ENCODE measurements around the gene MYBPC1. TPM values are rescaled to one million over a fixed set of nuclear protein-coding genes. Genes with fewer than 3 reads are reported as not detected.

Gene MYBPC1
- total RNA-seq, 2 donors from 2014 or later, result 0.49 to 1.5 TPM

GRCh38 chr12:101571105-101571504 lies 23.7 kb upstream of the MYBPC1 start:
- Histone ChIP-seq H3K36me3 (no peaks in the 10 kb centered on the region), H3K4me1 (ENCODE audit: control insufficient read depth in 1 of 2, low read depth in 2 of 2) (peaks cover 0 to 7% of the 10 kb centered on the region in 2 donors), H3K4me3 (no peak overlapping the region), H3K9me3 (no peaks in the 10 kb centered on the region), H3K27me3 (replicated peaks; ENCODE audit: insufficient read depth) (no peaks in the 10 kb centered on the region), H3K27ac (no peak overlapping the region)
- DNase-seq (ENCODE audit: low spot score), result no peak
- ATAC-seq (ENCODE audit: insufficient number of reproducible peaks, low FRiP score, low read depth), result no peak
- TF ChIP-seq CTCF (IDR thresholded peaks at IDR 0.05), result no peak

GRCh38 chr12:101573743-101574142 lies 21.0 kb upstream of the MYBPC1 start:
- no peak for DNase-seq (ENCODE audit: low spot score)
- Histone ChIP-seq H3K4me1 (ENCODE audit: control insufficient read depth in 1 of 2, low read depth in 2 of 2) (peaks cover 0 to 7% of the 10 kb centered on the region in 2 donors), H3K9me3 (no peaks in the 10 kb centered on the region), H3K27ac (no peak overlapping the region), H3K36me3 (no peaks in the 10 kb centered on the region), H3K4me3 (no peak overlapping the region), H3K27me3 (replicated peaks; ENCODE audit: insufficient read depth) (no peaks in the 10 kb centered on the region)
- TF ChIP-seq CTCF (IDR thresholded peaks at IDR 0.05), result no peak
- no peak for ATAC-seq (ENCODE audit: insufficient number of reproducible peaks, low FRiP score, low read depth)

GRCh38 chr12:101578417-101578816 lies 16.4 kb upstream of the MYBPC1 start:
- Histone ChIP-seq H3K27me3 (replicated peaks; ENCODE audit: insufficient read depth) (no peaks in the 10 kb centered on the region), H3K36me3 (no peaks in the 10 kb centered on the region), H3K27ac (no peak overlapping the region), H3K4me1 (ENCODE audit: control insufficient read depth in 1 of 2, low read depth in 2 of 2) (no peaks in the 10 kb centered on the region), H3K9me3 (no peaks in the 10 kb centered on the region), H3K4me3 (no peak overlapping the region)
- TF ChIP-seq CTCF (IDR thresholded peaks at IDR 0.05), result no peak
- ATAC-seq (ENCODE audit: insufficient number of reproducible peaks, low FRiP score, low read depth), result no peak
- no peak for DNase-seq (ENCODE audit: low spot score)

- ATAC-seq (ENCODE audit: insufficient number of reproducible peaks, low FRiP score, low read depth) (no peak), DNase-seq (ENCODE audit: low spot score) (no peak)
- TF ChIP-seq CTCF (IDR thresholded peaks at IDR 0.05), result no peak
These were observed 13.6 kb upstream of the MYBPC1 start for GRCh38 chr12:101581190-101581589.

GRCh38 chr12:101582937-101583336 lies 11.8 kb upstream of the MYBPC1 start:
- no peaks in the 10 kb centered on the region for H3K27me3 ChIP-seq (replicated peaks; ENCODE audit: insufficient read depth)
- no peaks in the 10 kb centered on the region for H3K4me1 ChIP-seq (ENCODE audit: control insufficient read depth in 1 of 2, low read depth in 2 of 2)
- no peaks in the 10 kb centered on the region for H3K9me3 ChIP-seq
- no peak overlapping the region for H3K27ac ChIP-seq
- DNase-seq (ENCODE audit: low spot score) (no peak), ATAC-seq (ENCODE audit: insufficient number of reproducible peaks, low FRiP score, low read depth) (no peak)
- no peak for TF ChIP-seq CTCF (IDR thresholded peaks at IDR 0.05)
- no peaks in the 10 kb centered on the region for H3K36me3 ChIP-seq
- H3K4me3 ChIP-seq, result no peak overlapping the region

More at GRCh38 chr12:101581190-101581589, 13.6 kb upstream of the MYBPC1 start:
- no peaks in the 10 kb centered on the region for H3K9me3 ChIP-seq
- H3K36me3 ChIP-seq, result no peaks in the 10 kb centered on the region
- H3K4me3 ChIP-seq, result no peak overlapping the region
- no peaks in the 10 kb centered on the region for H3K4me1 ChIP-seq (ENCODE audit: control insufficient read depth in 1 of 2, low read depth in 2 of 2)
- H3K27me3 ChIP-seq (replicated peaks; ENCODE audit: insufficient read depth), result no peaks in the 10 kb centered on the region
- no peak overlapping the region for H3K27ac ChIP-seq
